Peyer's patch (tissue), 4 donors: ENCODE data around the gene GRIP1.

Experiments
- CTCF ChIP-seq, 6 experiments: fragments of 450-650 bp in 4 of 6; fragments of 200-600 bp in 2 of 6; sonication (generic) in 1 of 6; IDR thresholded peaks; one replicate each; pipeline ENCODE4 v1.5.1; 2017 to 2019; ENCODE audit warnings: antibody characterized with exemption in 6 of 6, mild to moderate bottlenecking in 3 of 6, moderate library complexity in 1 of 6
- POLR2A ChIP-seq, 2 donors: fragments of 450-650 bp; IDR thresholded peaks; one replicate each; pipeline ENCODE4 v1.5.1; 2017; ENCODE audit warnings: antibody characterized with exemption in 2 of 2, mild to moderate bottlenecking in 2 of 2, moderate library complexity in 2 of 2

- no peak for TF ChIP-seq CTCF (IDR thresholded peaks at IDR 0.05)
- TF ChIP-seq POLR2A (IDR thresholded peaks at IDR 0.05), result no peak
Observed at GRCh38 chr12:66692170-66692569, 13.3 kb upstream of the GRIP1 start.
